PC-3 (cell line): ENCODE measurements around the gene PNLDC1. TPM values are rescaled to one million over a fixed set of nuclear protein-coding genes. Genes with fewer than 3 reads are reported as not detected.

Experiments used
- ATAC-seq: fragments of 200-7000 bp; cut with Tn5 transposase; 2 replicates; pipeline ENCODE4 v1.9.1; 2020; ENCODE audit warnings: mild to moderate bottlenecking, moderate library complexity
- BruUV-seq: library from RNA; stranded (reverse); fragments of 400-500 nt; replicated peaks from 2 replicates; lab custom pipeline; 2021; lab: Mats Ljungman, UMichigan
- CTCF ChIA-PET: fragments of 300-600 bp; sonication (Branson Sonifier 250); formaldehyde crosslinking; loops from one replicate; lab custom pipeline; 2022; ENCODE audit warnings: antibody characterized with exemption; lab: Charles Lee
- POLR2A ChIA-PET: fragments of 300-600 bp; sonication (Branson Sonifier 250); formaldehyde crosslinking; loops from one replicate; lab custom pipeline; 2022; ENCODE audit warnings: antibody characterized with exemption; ENCODE audit not compliant: unreplicated experiment; lab: Charles Lee
- DNase-seq: peaks from one replicate; pipeline ENCODE4 v3.0.0-alpha.2; 2015
- H2AFZ ChIP-seq: fragments of 300-600 bp; sonication (generic); 2 replicates; pipeline ENCODE4 v1.6.0; 2016; ENCODE audit warnings: antibody characterized with exemption, low read length
- H3F3A ChIP-seq: fragments of 300-600 bp; sonication (generic); one replicate; pipeline ENCODE4 v1.6.0; 2017; ENCODE audit warnings: antibody characterized with exemption, low read length, control low read depth, mild to moderate bottlenecking; ENCODE audit not compliant: unreplicated experiment
- H3K27ac ChIP-seq: fragments of 300-600 bp; sonication (generic); 2 replicates; pipeline ENCODE4 v1.5.1; 2016; ENCODE audit warnings: mild to moderate bottlenecking, low read length
- H3K27me3 ChIP-seq: fragments of 300-600 bp; sonication (generic); 2 replicates; pipeline ENCODE4 v1.6.1; 2016; ENCODE audit warnings: low read length, mixed read lengths
- H3K36me3 ChIP-seq: fragments of 300-600 bp; sonication (generic); 2 replicates; pipeline ENCODE4 v1.6.1; 2016; ENCODE audit warnings: low read depth, mixed run types, low read length, mixed read lengths
- H3K4me1 ChIP-seq: fragments of 300-600 bp; sonication (generic); 2 replicates; pipeline ENCODE4 v1.5.1; 2016; ENCODE audit warnings: low read length; ENCODE audit not compliant: insufficient read depth
- H3K4me2 ChIP-seq: fragments of 300-600 bp; sonication (generic); 2 replicates; pipeline ENCODE4 v1.6.0; 2016; ENCODE audit warnings: low read length
- H3K4me3 ChIP-seq: fragments of 300-600 bp; sonication (generic); 2 replicates; pipeline ENCODE4 v1.5.1; 2016; ENCODE audit warnings: mild to moderate bottlenecking, low read length, mixed read lengths
- H3K79me2 ChIP-seq: fragments of 300-600 bp; sonication (generic); 2 replicates; pipeline ENCODE4 v1.6.1; 2017; ENCODE audit warnings: low read length, mixed read lengths
- H3K9ac ChIP-seq: fragments of 300-600 bp; sonication (generic); 2 replicates; pipeline ENCODE4 v1.6.0; 2016; ENCODE audit warnings: mild to moderate bottlenecking, low read length
- H3K9me2 ChIP-seq: fragments of 300-600 bp; sonication (generic); replicated peaks from 2 replicates; pipeline ENCODE4 v1.6.1; 2016; ENCODE audit warnings: mixed run types, low read length, mixed read lengths
- H3K9me3 ChIP-seq: fragments of 300-600 bp; sonication (generic); 2 replicates; pipeline ENCODE4 v1.6.1; 2016; ENCODE audit warnings: low read length, mixed read lengths
- H4K20me1 ChIP-seq: fragments of 300-600 bp; sonication (generic); 2 replicates; pipeline ENCODE4 v1.6.1; 2016; ENCODE audit warnings: low read length, mixed read lengths
- EZH2 ChIP-seq: fragments of 300-600 bp; sonication (generic); IDR thresholded peaks from one replicate; pipeline ENCODE4 v1.6.1; 2017; ENCODE audit warnings: antibody characterized with exemption, mild to moderate bottlenecking, low read length; ENCODE audit not compliant: unreplicated experiment
- EZH2phosphoT487 ChIP-seq: fragments of 300-600 bp; sonication (generic); IDR thresholded peaks from 2 replicates; pipeline ENCODE4 v1.6.1; 2018; ENCODE audit warnings: mild to moderate bottlenecking, antibody characterized with exemption, low read length, borderline replicate concordance
- intact Hi-C: fragments of 100-400 bp; cut with micrococcal nuclease; formaldehyde crosslinking; loops from 2 replicates; pipeline ENCODE4 v1.9.0; 2023
- total RNA-seq: library from RNA; depleted of rRNA; stranded (reverse); fragments of >200 nt; gene quantifications from 2 replicates; pipeline ENCODE4 v1.2.3, GENCODE V29; 2014
- TF ChIP-seq, protein P1 (sequence below): fragments of 300-600 bp; sonication (generic); conservative IDR thresholded peaks from 2 replicates; pipeline ENCODE4 v1.5.1; 2017; ENCODE audit warnings: antibody characterized with exemption, low read depth, mild to moderate bottlenecking, low read length

The PNLDC1 gene
- total RNA-seq, 1 experiment from 2014 or later = not detected

DNA sequence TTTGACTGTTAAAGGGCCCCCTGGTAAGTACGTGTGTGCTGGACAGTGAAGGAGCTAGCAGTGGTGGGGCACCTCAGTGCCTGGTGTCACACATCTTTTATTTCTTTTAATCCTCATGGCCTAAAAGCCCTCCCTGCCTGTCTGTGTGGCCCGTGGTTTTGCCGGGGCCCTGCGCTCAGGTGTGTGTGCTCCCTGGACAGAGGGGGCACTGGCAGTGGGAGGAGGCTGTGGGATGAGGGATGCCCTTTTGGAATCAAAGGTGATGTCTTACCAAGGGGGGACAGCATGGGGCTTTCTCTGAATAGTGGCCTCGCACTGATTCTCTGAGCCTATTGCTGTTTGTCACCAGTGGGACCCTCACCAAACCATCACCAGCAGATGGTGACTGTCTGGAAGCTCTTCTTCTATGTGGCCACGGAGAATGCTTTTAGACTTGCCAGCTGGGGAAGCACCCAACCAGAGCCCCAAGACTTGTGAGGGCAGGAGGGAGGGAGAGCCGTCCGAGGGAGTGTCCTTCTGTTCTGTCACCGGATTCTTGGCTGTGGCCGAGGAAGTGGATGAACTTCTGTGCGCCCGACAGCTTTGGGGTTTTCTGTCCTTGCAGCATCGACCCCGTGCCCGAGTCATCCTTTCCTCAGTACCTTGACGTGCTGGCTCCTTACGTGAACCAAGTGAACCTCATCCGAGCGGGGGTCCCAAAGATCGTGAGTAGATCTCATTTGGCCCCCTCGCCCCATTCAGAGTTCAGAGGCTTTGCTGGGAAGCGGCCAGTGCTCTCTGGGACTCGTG is 18.1 kb downstream of the PNLDC1 start:
- H3F3A ChIP-seq = no peaks in the 10 kb centered on the region
- CTCF ChIA-PET = no interaction called here

GRCh38 chr6:159819098-159819497 is 19.0 kb downstream of the PNLDC1 start:
- Histone ChIP-seq H3K9ac (no peak overlapping the region), H2AFZ (no peak overlapping the region), H3K9me3 (no peaks in the 10 kb centered on the region), H3K4me2 (no peak overlapping the region), H3K27ac (no peak overlapping the region), H3K36me3 (no peaks in the 10 kb centered on the region), H3K4me1 (no peaks in the 10 kb centered on the region), H3K79me2 (no peaks in the 10 kb centered on the region), H4K20me1 (no peaks in the 10 kb centered on the region), H3F3A (no peaks in the 10 kb centered on the region), H3K9me2 (no peaks in the 10 kb centered on the region), H3K4me3 (no peak overlapping the region), H3K27me3 (no peaks in the 10 kb centered on the region)
- ChIA-PET POLR2A (no interaction called here), CTCF (no interaction called here)
- TF ChIP-seq, protein P1, sequence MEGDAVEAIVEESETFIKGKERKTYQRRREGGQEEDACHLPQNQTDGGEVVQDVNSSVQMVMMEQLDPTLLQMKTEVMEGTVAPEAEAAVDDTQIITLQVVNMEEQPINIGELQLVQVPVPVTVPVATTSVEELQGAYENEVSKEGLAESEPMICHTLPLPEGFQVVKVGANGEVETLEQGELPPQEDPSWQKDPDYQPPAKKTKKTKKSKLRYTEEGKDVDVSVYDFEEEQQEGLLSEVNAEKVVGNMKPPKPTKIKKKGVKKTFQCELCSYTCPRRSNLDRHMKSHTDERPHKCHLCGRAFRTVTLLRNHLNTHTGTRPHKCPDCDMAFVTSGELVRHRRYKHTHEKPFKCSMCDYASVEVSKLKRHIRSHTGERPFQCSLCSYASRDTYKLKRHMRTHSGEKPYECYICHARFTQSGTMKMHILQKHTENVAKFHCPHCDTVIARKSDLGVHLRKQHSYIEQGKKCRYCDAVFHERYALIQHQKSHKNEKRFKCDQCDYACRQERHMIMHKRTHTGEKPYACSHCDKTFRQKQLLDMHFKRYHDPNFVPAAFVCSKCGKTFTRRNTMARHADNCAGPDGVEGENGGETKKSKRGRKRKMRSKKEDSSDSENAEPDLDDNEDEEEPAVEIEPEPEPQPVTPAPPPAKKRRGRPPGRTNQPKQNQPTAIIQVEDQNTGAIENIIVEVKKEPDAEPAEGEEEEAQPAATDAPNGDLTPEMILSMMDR = no peak
- no peak for TF ChIP-seq EZH2
- TF ChIP-seq EZH2phosphoT487 = no peak
- no TSS peak for BruUV-seq
- intact Hi-C loops = no loop called here
- DNase-seq = no peak
- no peak for ATAC-seq

More for the DNA sequence above, 18.1 kb downstream of the PNLDC1 start:
- H3K4me3 ChIP-seq = no peak overlapping the region
- no peaks in the 10 kb centered on the region for H3K36me3 ChIP-seq
- H3K27me3 ChIP-seq = no peaks in the 10 kb centered on the region
- TF ChIP-seq, protein P1 = no peak
- no peak for TF ChIP-seq EZH2
- TF ChIP-seq EZH2phosphoT487 = no peak
- intact Hi-C loops = no loop called here
- no TSS peak for BruUV-seq
- H3K27ac ChIP-seq = no peak overlapping the region
- no peaks in the 10 kb centered on the region for H4K20me1 ChIP-seq
- H3K4me2 ChIP-seq = no peak overlapping the region
- POLR2A ChIA-PET = no interaction called here
- ATAC-seq (no peak), DNase-seq (no peak)
- H3K9ac ChIP-seq = no peak overlapping the region
- no peaks in the 10 kb centered on the region for H3K4me1 ChIP-seq
- H3K9me2 ChIP-seq = no peaks in the 10 kb centered on the region
- H3K79me2 ChIP-seq = no peaks in the 10 kb centered on the region
- no peak overlapping the region for H2AFZ ChIP-seq
- no peaks in the 10 kb centered on the region for H3K9me3 ChIP-seq

DNA sequence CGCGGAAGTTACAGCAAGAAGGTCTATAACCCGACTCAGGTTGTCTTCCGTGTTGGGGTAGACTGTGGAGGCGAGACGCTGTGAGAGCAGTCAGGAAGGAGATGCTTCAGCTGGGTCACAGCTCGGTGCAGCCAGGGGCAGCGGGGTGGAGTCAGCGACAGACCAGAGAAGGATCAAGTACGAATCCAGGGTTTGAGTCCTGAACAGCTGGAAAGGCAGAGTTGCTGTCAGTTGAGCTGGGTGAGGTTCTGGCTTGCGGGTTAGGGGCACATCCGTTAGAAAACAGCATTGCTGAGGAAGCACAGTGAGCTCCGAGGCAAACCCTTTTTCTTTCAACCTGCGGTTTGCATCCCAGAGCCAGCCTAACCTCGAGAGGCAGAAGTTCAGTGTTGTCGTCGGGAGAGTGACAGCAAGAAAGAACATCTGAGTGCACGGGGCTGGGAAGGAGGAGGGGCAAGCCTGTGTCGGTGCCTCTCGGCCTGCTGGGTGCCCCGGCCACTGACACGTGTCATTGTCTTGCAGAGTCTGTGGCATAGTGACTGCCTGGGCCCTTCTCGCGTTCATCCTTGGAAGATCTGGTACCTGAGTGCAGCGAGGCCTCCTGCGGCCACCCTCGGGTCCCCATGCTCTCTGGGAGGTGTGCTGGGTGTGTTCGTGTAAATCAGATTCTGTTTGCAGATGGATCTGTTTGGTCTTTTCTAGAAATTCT is 20.0 kb downstream of the PNLDC1 start:
- H3F3A ChIP-seq = no peaks in the 10 kb centered on the region
- no peak overlapping the region for H3K27ac ChIP-seq
- no peaks in the 10 kb centered on the region for H3K9me2 ChIP-seq
- no peak overlapping the region for H3K4me2 ChIP-seq
- no peak for ATAC-seq
- no peaks in the 10 kb centered on the region for H3K79me2 ChIP-seq
- H3K9me3 ChIP-seq = no peaks in the 10 kb centered on the region
- no peaks in the 10 kb centered on the region for H3K27me3 ChIP-seq
- TF ChIP-seq, protein P1 = no peak
- TF ChIP-seq EZH2 = no peak
- no peak for TF ChIP-seq EZH2phosphoT487
- H2AFZ ChIP-seq = no peak overlapping the region
- H3K4me1 ChIP-seq = no peaks in the 10 kb centered on the region
- H3K9ac ChIP-seq = no peak overlapping the region
- CTCF ChIA-PET = no interaction called here
- no peak for DNase-seq
- no TSS peak for BruUV-seq
- H4K20me1 ChIP-seq = no peaks in the 10 kb centered on the region
- intact Hi-C loops = no loop called here
- H3K4me3 ChIP-seq = no peak overlapping the region
- POLR2A ChIA-PET = no interaction called here
- H3K36me3 ChIP-seq = no peaks in the 10 kb centered on the region
